H1 (cell line): ENCODE measurements around the gene HLA-DMB. TPM values are rescaled to one million over a fixed set of nuclear protein-coding genes. Genes with fewer than 3 reads are reported as not detected.

Source experiments
- EZH2 ChIP-seq: fragments of 200-600 bp; sonication (generic); IDR thresholded peaks from 2 replicates; pipeline ENCODE4 v1.7.1; 2012; ENCODE audit warnings: low read depth, mild to moderate bottlenecking, moderate library complexity, low read length, inconsistent platforms; ENCODE audit not compliant: severe bottlenecking
- HDAC6 ChIP-seq: IDR thresholded peaks from one replicate; pipeline ENCODE4 v1.7.1; 2012; ENCODE audit warnings: low read depth, mild to moderate bottlenecking, inconsistent platforms, low read length, moderate library complexity
- POLR2AphosphoS5 ChIP-seq: IDR thresholded peaks from 2 replicates; pipeline ENCODE4 v1.6.1; 2011; ENCODE audit warnings: low read depth, low read length
- polyA plus RNA-seq, 7 experiments: library from polyadenylated mRNA; depleted of rRNA in 3 of 7; stranded (reverse) in 5 of 7; unstranded in 2 of 7; fragments of >200 nt in 5 of 7; fragments of 200-250 nt in 2 of 7; gene quantifications; 1 replicate in 5 of 7; 2 replicates in 1 of 7; 4 replicates in 1 of 7; pipeline versions ENCODE4 v1.2.1 to v1.2.3, GENCODE V29; 2011 to 2013; ENCODE audit warnings: missing spikeins in 2 of 7, mixed read lengths in 2 of 7
- total RNA-seq: library from RNA; stranded (reverse); fragmentation: NEBNext Ultra II Directional; extraction: Animal tissue kit (Norgen Biotek cat#: 25700); gene quantifications from 2 replicates; pipeline ENCODE4 v1.2.1, GENCODE V29; 2021
- TF ChIP-seq, protein P1 (sequence below): fragments of 300-600 bp; sonication (generic); IDR thresholded peaks from 2 replicates; pipeline ENCODE4 v1.7.1; 2012; ENCODE audit warnings: low read length, moderate library complexity, mild to moderate bottlenecking, inconsistent platforms; ENCODE audit not compliant: insufficient replicate concordance

The HLA-DMB gene
- total and polyA plus RNA-seq, 2 of the 8 experiments (the other 6 are each of a cell fraction or from before 2014, with no cell fraction given): 2.7 to 4.7 TPM

- TF ChIP-seq, protein P1, sequence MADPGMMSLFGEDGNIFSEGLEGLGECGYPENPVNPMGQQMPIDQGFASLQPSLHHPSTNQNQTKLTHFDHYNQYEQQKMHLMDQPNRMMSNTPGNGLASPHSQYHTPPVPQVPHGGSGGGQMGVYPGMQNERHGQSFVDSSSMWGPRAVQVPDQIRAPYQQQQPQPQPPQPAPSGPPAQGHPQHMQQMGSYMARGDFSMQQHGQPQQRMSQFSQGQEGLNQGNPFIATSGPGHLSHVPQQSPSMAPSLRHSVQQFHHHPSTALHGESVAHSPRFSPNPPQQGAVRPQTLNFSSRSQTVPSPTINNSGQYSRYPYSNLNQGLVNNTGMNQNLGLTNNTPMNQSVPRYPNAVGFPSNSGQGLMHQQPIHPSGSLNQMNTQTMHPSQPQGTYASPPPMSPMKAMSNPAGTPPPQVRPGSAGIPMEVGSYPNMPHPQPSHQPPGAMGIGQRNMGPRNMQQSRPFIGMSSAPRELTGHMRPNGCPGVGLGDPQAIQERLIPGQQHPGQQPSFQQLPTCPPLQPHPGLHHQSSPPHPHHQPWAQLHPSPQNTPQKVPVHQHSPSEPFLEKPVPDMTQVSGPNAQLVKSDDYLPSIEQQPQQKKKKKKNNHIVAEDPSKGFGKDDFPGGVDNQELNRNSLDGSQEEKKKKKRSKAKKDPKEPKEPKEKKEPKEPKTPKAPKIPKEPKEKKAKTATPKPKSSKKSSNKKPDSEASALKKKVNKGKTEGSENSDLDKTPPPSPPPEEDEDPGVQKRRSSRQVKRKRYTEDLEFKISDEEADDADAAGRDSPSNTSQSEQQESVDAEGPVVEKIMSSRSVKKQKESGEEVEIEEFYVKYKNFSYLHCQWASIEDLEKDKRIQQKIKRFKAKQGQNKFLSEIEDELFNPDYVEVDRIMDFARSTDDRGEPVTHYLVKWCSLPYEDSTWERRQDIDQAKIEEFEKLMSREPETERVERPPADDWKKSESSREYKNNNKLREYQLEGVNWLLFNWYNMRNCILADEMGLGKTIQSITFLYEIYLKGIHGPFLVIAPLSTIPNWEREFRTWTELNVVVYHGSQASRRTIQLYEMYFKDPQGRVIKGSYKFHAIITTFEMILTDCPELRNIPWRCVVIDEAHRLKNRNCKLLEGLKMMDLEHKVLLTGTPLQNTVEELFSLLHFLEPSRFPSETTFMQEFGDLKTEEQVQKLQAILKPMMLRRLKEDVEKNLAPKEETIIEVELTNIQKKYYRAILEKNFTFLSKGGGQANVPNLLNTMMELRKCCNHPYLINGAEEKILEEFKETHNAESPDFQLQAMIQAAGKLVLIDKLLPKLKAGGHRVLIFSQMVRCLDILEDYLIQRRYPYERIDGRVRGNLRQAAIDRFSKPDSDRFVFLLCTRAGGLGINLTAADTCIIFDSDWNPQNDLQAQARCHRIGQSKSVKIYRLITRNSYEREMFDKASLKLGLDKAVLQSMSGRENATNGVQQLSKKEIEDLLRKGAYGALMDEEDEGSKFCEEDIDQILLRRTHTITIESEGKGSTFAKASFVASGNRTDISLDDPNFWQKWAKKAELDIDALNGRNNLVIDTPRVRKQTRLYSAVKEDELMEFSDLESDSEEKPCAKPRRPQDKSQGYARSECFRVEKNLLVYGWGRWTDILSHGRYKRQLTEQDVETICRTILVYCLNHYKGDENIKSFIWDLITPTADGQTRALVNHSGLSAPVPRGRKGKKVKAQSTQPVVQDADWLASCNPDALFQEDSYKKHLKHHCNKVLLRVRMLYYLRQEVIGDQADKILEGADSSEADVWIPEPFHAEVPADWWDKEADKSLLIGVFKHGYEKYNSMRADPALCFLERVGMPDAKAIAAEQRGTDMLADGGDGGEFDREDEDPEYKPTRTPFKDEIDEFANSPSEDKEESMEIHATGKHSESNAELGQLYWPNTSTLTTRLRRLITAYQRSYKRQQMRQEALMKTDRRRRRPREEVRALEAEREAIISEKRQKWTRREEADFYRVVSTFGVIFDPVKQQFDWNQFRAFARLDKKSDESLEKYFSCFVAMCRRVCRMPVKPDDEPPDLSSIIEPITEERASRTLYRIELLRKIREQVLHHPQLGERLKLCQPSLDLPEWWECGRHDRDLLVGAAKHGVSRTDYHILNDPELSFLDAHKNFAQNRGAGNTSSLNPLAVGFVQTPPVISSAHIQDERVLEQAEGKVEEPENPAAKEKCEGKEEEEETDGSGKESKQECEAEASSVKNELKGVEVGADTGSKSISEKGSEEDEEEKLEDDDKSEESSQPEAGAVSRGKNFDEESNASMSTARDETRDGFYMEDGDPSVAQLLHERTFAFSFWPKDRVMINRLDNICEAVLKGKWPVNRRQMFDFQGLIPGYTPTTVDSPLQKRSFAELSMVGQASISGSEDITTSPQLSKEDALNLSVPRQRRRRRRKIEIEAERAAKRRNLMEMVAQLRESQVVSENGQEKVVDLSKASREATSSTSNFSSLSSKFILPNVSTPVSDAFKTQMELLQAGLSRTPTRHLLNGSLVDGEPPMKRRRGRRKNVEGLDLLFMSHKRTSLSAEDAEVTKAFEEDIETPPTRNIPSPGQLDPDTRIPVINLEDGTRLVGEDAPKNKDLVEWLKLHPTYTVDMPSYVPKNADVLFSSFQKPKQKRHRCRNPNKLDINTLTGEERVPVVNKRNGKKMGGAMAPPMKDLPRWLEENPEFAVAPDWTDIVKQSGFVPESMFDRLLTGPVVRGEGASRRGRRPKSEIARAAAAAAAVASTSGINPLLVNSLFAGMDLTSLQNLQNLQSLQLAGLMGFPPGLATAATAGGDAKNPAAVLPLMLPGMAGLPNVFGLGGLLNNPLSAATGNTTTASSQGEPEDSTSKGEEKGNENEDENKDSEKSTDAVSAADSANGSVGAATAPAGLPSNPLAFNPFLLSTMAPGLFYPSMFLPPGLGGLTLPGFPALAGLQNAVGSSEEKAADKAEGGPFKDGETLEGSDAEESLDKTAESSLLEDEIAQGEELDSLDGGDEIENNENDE: no peak
- TF ChIP-seq HDAC6 (no peak), POLR2AphosphoS5 (peak; percentile 11; the same call in 1 of the 2 replicates), EZH2 (no peak)
These were observed 39.7 kb upstream of the HLA-DMB start (continued) for GRCh38 chr6:32980488-32981038.
